Measurements from ENCODE around the gene KLHL5. TPM values are rescaled to one million over a fixed set of nuclear protein-coding genes. Genes with fewer than 3 reads are reported as not detected.

KLHL5 gene
- total RNA-seq, 3 donors from 2014 or later (not counting 1 experiment from before 2014, with no cell fraction given) = 12.6 to 14.2 (median 13.7) TPM

GRCh38 chr4:39053983-39054382 is 8.0 kb upstream of the KLHL5 start:
- TF ChIP-seq CTCF (IDR thresholded peaks at IDR 0.05) = no peak
- intact Hi-C loops (cut with micrococcal nuclease) = no loop called here
- Mint-ChIP-seq H3K27me3 (ENCODE audit: low read depth in 2 of 2) (no peaks in the 10 kb centered on the region), H3K4me3 (no peak overlapping the region), H3K9me3 (no peaks in the 10 kb centered on the region), H3K27ac (no peak overlapping the region), H3K4me1 (peaks cover 0 to 5% of the 10 kb centered on the region in 2 donors), H3K36me3 (no peaks in the 10 kb centered on the region)
- Histone ChIP-seq H3K27ac (ENCODE audit: low read length) (no peak overlapping the region), H3K9me3 (ENCODE audit: control insufficient read depth, insufficient read depth, low read length) (no peaks in the 10 kb centered on the region), H3K27me3 (ENCODE audit: control insufficient read depth, insufficient read depth, low read length) (no peaks in the 10 kb centered on the region), H3K4me1 (ENCODE audit: control insufficient read depth, insufficient read depth, low read length) (no peaks in the 10 kb centered on the region), H3K4me3 (ENCODE audit: low read length) (no peak overlapping the region), H3K36me3 (ENCODE audit: control insufficient read depth, insufficient read depth, low read length) (no peaks in the 10 kb centered on the region)
- 96% methylated on average over 4 of the region's 4 CpGs for WGBS (ENCODE audit: insufficient coverage)
- DNase-seq (no peak), ATAC-seq (no peak)

DNA sequence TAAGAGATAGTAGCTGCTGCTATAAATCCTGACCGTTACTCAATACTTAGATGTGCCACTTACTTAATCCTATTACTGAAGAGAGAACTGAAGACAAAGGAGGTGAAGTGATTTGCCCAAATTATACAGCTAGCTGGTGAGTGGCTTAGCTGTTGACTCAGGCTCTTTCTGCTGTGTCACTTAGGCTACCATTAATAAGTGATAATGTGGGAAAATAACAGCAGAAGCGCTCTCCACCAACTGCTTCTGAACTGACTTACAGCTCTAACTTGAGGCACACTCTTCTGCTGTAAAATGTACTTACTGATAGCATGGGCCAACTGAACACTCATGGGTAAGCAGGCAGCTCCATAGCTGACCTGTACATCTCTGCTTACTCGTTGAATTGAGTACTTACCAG is 7.5 kb upstream of the KLHL5 start:
- intact Hi-C loops (cut with micrococcal nuclease) = no loop called here

DNA sequence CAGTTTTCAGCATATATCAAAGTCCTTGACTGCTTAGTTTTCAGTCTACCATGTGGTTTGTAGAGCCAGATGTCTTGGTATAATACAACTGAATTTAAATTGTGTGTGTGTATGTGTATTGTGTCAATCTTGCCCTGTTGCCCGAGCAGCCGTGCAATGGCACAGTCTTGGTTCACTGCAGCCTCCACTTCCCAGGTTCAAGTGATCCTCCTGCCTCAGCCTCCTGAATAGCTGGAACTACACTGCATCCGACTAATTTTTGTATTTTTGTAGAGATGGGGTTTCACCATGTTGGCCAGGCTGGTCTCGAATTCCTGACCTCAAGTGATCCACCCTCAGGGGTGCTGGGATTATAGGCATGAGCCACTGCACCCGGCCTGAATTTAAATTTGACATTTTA is 6.0 kb upstream of the KLHL5 start:
- intact Hi-C loops (cut with micrococcal nuclease) = no loop called here
- Mint-ChIP-seq H3K4me1 (peaks cover 0 to 5% of the 10 kb centered on the region in 2 donors), H3K27ac (no peak overlapping the region), H3K4me3 (no peak overlapping the region), H3K9me3 (no peaks in the 10 kb centered on the region), H3K27me3 (ENCODE audit: low read depth in 2 of 2) (no peaks in the 10 kb centered on the region), H3K36me3 (no peaks in the 10 kb centered on the region)
- no peaks in the 10 kb centered on the region for H3K9me3 ChIP-seq (ENCODE audit: control insufficient read depth, insufficient read depth, low read length)
- no peak for TF ChIP-seq CTCF (IDR thresholded peaks at IDR 0.05)
- ATAC-seq = no peak
- H3K27ac ChIP-seq (ENCODE audit: low read length) = no peak overlapping the region
- WGBS (ENCODE audit: insufficient coverage) = 94% methylated on average over 4 of the region's 5 CpGs
- no peaks in the 10 kb centered on the region for H3K36me3 ChIP-seq (ENCODE audit: control insufficient read depth, insufficient read depth, low read length)
- no peaks in the 10 kb centered on the region for H3K27me3 ChIP-seq (ENCODE audit: control insufficient read depth, insufficient read depth, low read length)
- no peak overlapping the region for H3K4me3 ChIP-seq (ENCODE audit: low read length)
- H3K4me1 ChIP-seq (ENCODE audit: control insufficient read depth, insufficient read depth, low read length) = no peaks in the 10 kb centered on the region
- no peak for DNase-seq

More for the DNA sequence above, 7.5 kb upstream of the KLHL5 start:
- H3K36me3 Mint-ChIP-seq = no peaks in the 10 kb centered on the region
- no peak overlapping the region for H3K27ac Mint-ChIP-seq
- no peak for DNase-seq
- no peaks in the 10 kb centered on the region for H3K9me3 Mint-ChIP-seq
- H3K36me3 ChIP-seq (ENCODE audit: control insufficient read depth, insufficient read depth, low read length) = no peaks in the 10 kb centered on the region
- no peak overlapping the region for H3K4me3 Mint-ChIP-seq
- no peak for ATAC-seq
- H3K27ac ChIP-seq (ENCODE audit: low read length) = no peak overlapping the region
- peaks cover 0 to 5% of the 10 kb centered on the region in 2 donors for H3K4me1 Mint-ChIP-seq
- no peaks in the 10 kb centered on the region for H3K4me1 ChIP-seq (ENCODE audit: control insufficient read depth, insufficient read depth, low read length)
- H3K4me3 ChIP-seq (ENCODE audit: low read length) = no peak overlapping the region
- H3K9me3 ChIP-seq (ENCODE audit: control insufficient read depth, insufficient read depth, low read length) = no peaks in the 10 kb centered on the region
- no peak for TF ChIP-seq CTCF (IDR thresholded peaks at IDR 0.05)
- no peaks in the 10 kb centered on the region for H3K27me3 ChIP-seq (ENCODE audit: control insufficient read depth, insufficient read depth, low read length)
- H3K27me3 Mint-ChIP-seq (ENCODE audit: low read depth in 2 of 2) = no peaks in the 10 kb centered on the region
- whole genome bisulfite sequencing (ENCODE audit: insufficient coverage) = 88% methylated on average over 2 of the region's 3 CpGs

DNA sequence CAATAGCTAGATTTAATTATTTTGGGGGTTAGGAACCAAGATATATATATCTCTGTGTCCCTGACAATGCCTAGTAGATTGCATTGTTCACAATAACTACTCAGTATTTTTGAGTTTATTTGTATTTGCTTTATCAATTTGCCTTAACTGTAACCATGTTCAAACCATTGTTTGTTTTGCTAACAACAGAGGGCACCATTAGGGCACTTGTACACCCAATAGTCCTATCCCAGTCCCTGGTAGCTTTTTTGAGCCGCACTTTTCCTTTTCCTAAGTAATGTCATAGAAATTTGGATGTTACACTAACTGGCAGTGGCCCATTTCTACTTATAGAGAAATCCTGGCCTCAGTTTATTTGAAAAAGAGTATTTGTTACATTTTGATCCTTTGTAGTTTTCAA is 575 bp upstream of the KLHL5 start:
- no peak for ATAC-seq
- WGBS (ENCODE audit: insufficient coverage) = no CpG with 5 or more reads among the region's 1 CpG

More for the DNA sequence above, 575 bp upstream of the KLHL5 start:
- DNase-seq = no peak
- Histone ChIP-seq H3K27me3 (ENCODE audit: control insufficient read depth, insufficient read depth, low read length) (no peaks in the 10 kb centered on the region), H3K4me3 (ENCODE audit: low read length) (no peak overlapping the region), H3K4me1 (ENCODE audit: control insufficient read depth, insufficient read depth, low read length) (no peaks in the 10 kb centered on the region), H3K27ac (ENCODE audit: low read length) (no peak overlapping the region), H3K36me3 (ENCODE audit: control insufficient read depth, insufficient read depth, low read length) (no peaks in the 10 kb centered on the region), H3K9me3 (ENCODE audit: control insufficient read depth, insufficient read depth, low read length) (no peaks in the 10 kb centered on the region)
- peak overlapping the region in 1 of 2 donors; percentile 10 for H3K27ac Mint-ChIP-seq
- no peaks in the 10 kb centered on the region for H3K36me3 Mint-ChIP-seq
- intact Hi-C loops (cut with micrococcal nuclease) = no loop called here
- H3K27me3 Mint-ChIP-seq (ENCODE audit: low read depth in 2 of 2) = no peaks in the 10 kb centered on the region
- no peaks in the 10 kb centered on the region for H3K9me3 Mint-ChIP-seq
- H3K4me3 Mint-ChIP-seq = no peak overlapping the region
- no peak for TF ChIP-seq CTCF (IDR thresholded peaks at IDR 0.05)
- peaks cover 10 to 13% of the 10 kb centered on the region in 2 donors for H3K4me1 Mint-ChIP-seq
